ENCODE data around the gene SERINC5.
A peak's percentile ranks its signal among the peaks of the same experiment; 100 is the strongest.

DNA sequence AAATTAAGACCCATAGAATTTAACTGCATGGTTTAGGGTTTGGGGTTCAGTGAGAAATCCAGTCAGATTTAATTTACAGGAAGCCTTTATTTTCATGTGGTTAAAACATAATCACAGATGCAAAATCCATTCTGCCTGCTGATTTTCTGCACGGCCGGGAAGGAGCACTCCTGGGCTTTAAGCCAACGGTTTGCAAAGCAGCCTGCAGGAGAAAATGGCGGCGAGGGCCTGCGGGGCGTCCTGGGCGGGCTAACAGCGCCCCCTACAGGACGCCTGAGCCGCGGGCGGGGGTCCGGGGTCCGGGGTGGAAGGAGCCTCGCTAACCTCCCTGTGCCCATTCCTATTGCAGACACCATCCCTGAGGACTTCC lies 173.1 kb downstream of the SERINC5 start:
- TF ChIP-seq NFE2L1 (CRISPR knock-in tag; IDR thresholded peaks at IDR 0.05) (no peak), CREB1 (CRISPR knock-in tag; IDR thresholded peaks at IDR 0.05) (no peak), HMGA2 (CRISPR knock-in tag; IDR thresholded peaks at IDR 0.05) (no peak), CREM (CRISPR knock-in tag; IDR thresholded peaks at IDR 0.05) (no peak), NFYB (CRISPR knock-in tag; conservative IDR thresholded peaks at IDR 0.05; ENCODE audit: low read depth) (no peak)
- TF ChIP-seq, protein P1, sequence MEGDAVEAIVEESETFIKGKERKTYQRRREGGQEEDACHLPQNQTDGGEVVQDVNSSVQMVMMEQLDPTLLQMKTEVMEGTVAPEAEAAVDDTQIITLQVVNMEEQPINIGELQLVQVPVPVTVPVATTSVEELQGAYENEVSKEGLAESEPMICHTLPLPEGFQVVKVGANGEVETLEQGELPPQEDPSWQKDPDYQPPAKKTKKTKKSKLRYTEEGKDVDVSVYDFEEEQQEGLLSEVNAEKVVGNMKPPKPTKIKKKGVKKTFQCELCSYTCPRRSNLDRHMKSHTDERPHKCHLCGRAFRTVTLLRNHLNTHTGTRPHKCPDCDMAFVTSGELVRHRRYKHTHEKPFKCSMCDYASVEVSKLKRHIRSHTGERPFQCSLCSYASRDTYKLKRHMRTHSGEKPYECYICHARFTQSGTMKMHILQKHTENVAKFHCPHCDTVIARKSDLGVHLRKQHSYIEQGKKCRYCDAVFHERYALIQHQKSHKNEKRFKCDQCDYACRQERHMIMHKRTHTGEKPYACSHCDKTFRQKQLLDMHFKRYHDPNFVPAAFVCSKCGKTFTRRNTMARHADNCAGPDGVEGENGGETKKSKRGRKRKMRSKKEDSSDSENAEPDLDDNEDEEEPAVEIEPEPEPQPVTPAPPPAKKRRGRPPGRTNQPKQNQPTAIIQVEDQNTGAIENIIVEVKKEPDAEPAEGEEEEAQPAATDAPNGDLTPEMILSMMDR (IDR thresholded peaks at IDR 0.05) = peak; percentile 96
- TF ChIP-seq, protein P2, sequence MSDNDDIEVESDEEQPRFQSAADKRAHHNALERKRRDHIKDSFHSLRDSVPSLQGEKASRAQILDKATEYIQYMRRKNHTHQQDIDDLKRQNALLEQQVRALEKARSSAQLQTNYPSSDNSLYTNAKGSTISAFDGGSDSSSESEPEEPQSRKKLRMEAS (CRISPR knock-in tag; IDR thresholded peaks at IDR 0.05) = no peak
- TF ChIP-seq, protein P3, sequence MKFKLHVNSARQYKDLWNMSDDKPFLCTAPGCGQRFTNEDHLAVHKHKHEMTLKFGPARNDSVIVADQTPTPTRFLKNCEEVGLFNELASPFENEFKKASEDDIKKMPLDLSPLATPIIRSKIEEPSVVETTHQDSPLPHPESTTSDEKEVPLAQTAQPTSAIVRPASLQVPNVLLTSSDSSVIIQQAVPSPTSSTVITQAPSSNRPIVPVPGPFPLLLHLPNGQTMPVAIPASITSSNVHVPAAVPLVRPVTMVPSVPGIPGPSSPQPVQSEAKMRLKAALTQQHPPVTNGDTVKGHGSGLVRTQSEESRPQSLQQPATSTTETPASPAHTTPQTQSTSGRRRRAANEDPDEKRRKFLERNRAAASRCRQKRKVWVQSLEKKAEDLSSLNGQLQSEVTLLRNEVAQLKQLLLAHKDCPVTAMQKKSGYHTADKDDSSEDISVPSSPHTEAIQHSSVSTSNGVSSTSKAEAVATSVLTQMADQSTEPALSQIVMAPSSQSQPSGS (CRISPR knock-in tag; IDR thresholded peaks at IDR 0.05; ENCODE audit: borderline replicate concordance, low read depth) = no peak
- TF ChIP-seq, protein P4, sequence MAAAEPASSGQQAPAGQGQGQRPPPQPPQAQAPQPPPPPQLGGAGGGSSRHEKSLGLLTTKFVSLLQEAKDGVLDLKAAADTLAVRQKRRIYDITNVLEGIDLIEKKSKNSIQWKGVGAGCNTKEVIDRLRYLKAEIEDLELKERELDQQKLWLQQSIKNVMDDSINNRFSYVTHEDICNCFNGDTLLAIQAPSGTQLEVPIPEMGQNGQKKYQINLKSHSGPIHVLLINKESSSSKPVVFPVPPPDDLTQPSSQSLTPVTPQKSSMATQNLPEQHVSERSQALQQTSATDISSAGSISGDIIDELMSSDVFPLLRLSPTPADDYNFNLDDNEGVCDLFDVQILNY (CRISPR knock-in tag; IDR thresholded peaks at IDR 0.05) = no peak

Measured in WTC11 (cell line).